Keratinocyte (primary cell): ENCODE measurements around the gene TNFAIP6. TPM values are rescaled to one million over a fixed set of nuclear protein-coding genes. Genes with fewer than 3 reads are reported as not detected.
"Not testable (repeated sequence)": the region's sequence is repeated elsewhere in the genome, so short reads cannot be mapped to it uniquely, and the experiment has no call there.

ENCODE experiments used
- DNase-seq: peaks from one replicate; pipeline ENCODE4 v3.0.0-alpha.2; 2011; ENCODE audit warnings: low read depth, missing footprints, low spot score
- FAIRE-seq: peaks from 2 replicates; lab custom pipeline; 2011; peaks lifted over from hg19 to GRCh38; lab: Jason Lieb, UNC
- H2AFZ ChIP-seq: 2 replicates; pipeline ENCODE4 v1.6.0; 2012; ENCODE audit warnings: low read length, control low read depth, inconsistent platforms; ENCODE audit not compliant: control insufficient read depth
- H3K27ac ChIP-seq: 2 replicates; pipeline ENCODE4 v1.5.1; 2011; ENCODE audit warnings: low read length; ENCODE audit not compliant: control insufficient read depth, insufficient read depth
- H3K27me3 ChIP-seq: 3 replicates; pipeline ENCODE4 v1.6.0; 2011; ENCODE audit warnings: low read length; ENCODE audit not compliant: control insufficient read depth, insufficient read depth; ENCODE audit errors: extremely low read depth
- H3K36me3 ChIP-seq, 2 experiments: 2 replicates in 1 of 2; 3 replicates in 1 of 2; pipeline ENCODE4 v1.5.1; 2011; ENCODE audit warnings: low read length in 2 of 2, mild to moderate bottlenecking in 1 of 2; ENCODE audit not compliant: control insufficient read depth in 2 of 2, insufficient read depth in 2 of 2; ENCODE audit errors: extremely low read depth in 1 of 2
- H3K4me1 ChIP-seq: 3 replicates; pipeline ENCODE4 v1.5.1; 2011; ENCODE audit warnings: low read length; ENCODE audit not compliant: control insufficient read depth, insufficient read depth; ENCODE audit errors: extremely low read depth
- H3K4me2 ChIP-seq: 3 replicates; pipeline ENCODE4 v1.6.0; 2011; ENCODE audit warnings: low read depth, low read length; ENCODE audit not compliant: control insufficient read depth, insufficient read depth; ENCODE audit errors: extremely low read depth
- H3K4me3 ChIP-seq, 3 experiments: fragments of 200-600 bp in 1 of 3; sonication (generic) in 1 of 3; 2 replicates in 2 of 3; 3 replicates in 1 of 3; pipeline ENCODE4 v1.5.1; 2011 to 2016; ENCODE audit warnings: low read length in 3 of 3, mild to moderate bottlenecking in 3 of 3, control low read depth in 2 of 3, inconsistent platforms in 1 of 3, low read depth in 1 of 3, mixed read lengths in 1 of 3, mixed run types in 1 of 3, moderate library complexity in 1 of 3; ENCODE audit not compliant: control insufficient read depth in 2 of 3, insufficient read depth in 2 of 3; ENCODE audit errors: extremely low read depth in 1 of 3
- H3K79me2 ChIP-seq: 2 replicates; pipeline ENCODE4 v1.6.0; 2012; ENCODE audit warnings: low read length; ENCODE audit not compliant: control insufficient read depth, insufficient read depth
- H3K9ac ChIP-seq: 3 replicates; pipeline ENCODE4 v1.6.0; 2011; ENCODE audit warnings: low read length; ENCODE audit not compliant: control insufficient read depth, insufficient read depth; ENCODE audit errors: extremely low read depth
- H3K9me1 ChIP-seq: 3 replicates; pipeline ENCODE4 v1.6.0; 2011; ENCODE audit warnings: low read length; ENCODE audit not compliant: control insufficient read depth, insufficient read depth; ENCODE audit errors: extremely low read depth
- H3K9me3 ChIP-seq: 2 replicates; pipeline ENCODE4 v1.5.1; 2012; ENCODE audit warnings: low read depth, low read length; ENCODE audit not compliant: control insufficient read depth
- H4K20me1 ChIP-seq: 3 replicates; pipeline ENCODE4 v1.6.0; 2011; ENCODE audit warnings: low read length; ENCODE audit not compliant: control insufficient read depth, insufficient read depth; ENCODE audit errors: extremely low read depth
- CTCF ChIP-seq, 3 experiments: IDR thresholded peaks in 1 of 3; conservative IDR thresholded peaks in 1 of 3; optimal IDR thresholded peaks in 1 of 3; 2 replicates in 2 of 3; 3 replicates in 1 of 3; pipeline versions ENCODE3 to v1.5.1; 2011; ENCODE audit warnings: low read length in 3 of 3, mild to moderate bottlenecking in 3 of 3, moderate library complexity in 2 of 3, control low read depth in 1 of 3, inconsistent platforms in 1 of 3; ENCODE audit not compliant: insufficient read depth in 2 of 3; ENCODE audit errors: extremely low read depth in 1 of 3
- EZH2 ChIP-seq: IDR thresholded peaks from one replicate; pipeline ENCODE4 v1.6.1; 2012; ENCODE audit warnings: inconsistent platforms, mild to moderate bottlenecking, low read length, moderate library complexity
- dilution Hi-C: fragments of 300-500 bp; cut with MboI; formaldehyde crosslinking; loops from one replicate; pipeline ENCODE4 v1.7.0; 2020; ENCODE audit warnings: low sequenced_read_pairs; ENCODE audit not compliant: extremely low pct_ligation_motif_present
- polyA plus RNA-seq, 5 experiments: library from polyadenylated mRNA; depleted of rRNA in 3 of 5; stranded (reverse) in 3 of 5; stranded (forward) in 1 of 5; unstranded in 1 of 5; fragments of >200 nt; gene quantifications; 1 replicate in 1 of 5; 2 replicates in 3 of 5; 3 replicates in 1 of 5; pipeline versions ENCODE4 v1.2.1 to v1.2.3, GENCODE V29; 2011 to 2012; ENCODE audit warnings: missing spikeins in 2 of 5, low read depth in 1 of 5, low replicate concordance in 1 of 5

Gene TNFAIP6
- polyA plus RNA-seq, 1 donor (not counting 4 experiments of a cell fraction or from before 2014, with no cell fraction given): 0.21 TPM

- Histone ChIP-seq H4K20me1 (no peaks in the 10 kb centered on the region), H3K9me3 (no peaks in the 10 kb centered on the region), H3K36me3 (no peaks in the 10 kb centered on the region), H3K79me2 (no peaks in the 10 kb centered on the region), H3K4me1 (no peaks in the 10 kb centered on the region), H3K4me2 (no peak overlapping the region), H3K4me3 (no peak overlapping the region), H3K27ac (no peak overlapping the region), H3K27me3 (no peaks in the 10 kb centered on the region), H3K9me1 (no peaks in the 10 kb centered on the region), H3K9ac (no peak overlapping the region), H2AFZ (no peak overlapping the region)
- FAIRE-seq: no peak
- dilution Hi-C loops: no loop called here
- TF ChIP-seq CTCF (optimal IDR thresholded peaks at IDR 0.05 in 1 of 3, IDR thresholded peaks at IDR 0.05 in 1 of 3, conservative IDR thresholded peaks at IDR 0.05 in 1 of 3; ENCODE audit: extremely low read depth in 1 of 3, insufficient read depth in 2 of 3, low read length in 3 of 3) (no peak), EZH2 (no peak)
- no peak for DNase-seq
These were observed 19.3 kb upstream of the TNFAIP6 start for GRCh38 chr2:151338115-151338514.

GRCh38 chr2:151343073-151343472, 14.3 kb upstream of the TNFAIP6 start:
- no peak overlapping the region for H2AFZ ChIP-seq
- H3K4me1 ChIP-seq: no peaks in the 10 kb centered on the region
- TF ChIP-seq CTCF (optimal IDR thresholded peaks at IDR 0.05 in 1 of 3, IDR thresholded peaks at IDR 0.05 in 1 of 3, conservative IDR thresholded peaks at IDR 0.05 in 1 of 3; ENCODE audit: extremely low read depth in 1 of 3, insufficient read depth in 2 of 3, low read length in 3 of 3) (no peak), EZH2 (no peak)
- H3K79me2 ChIP-seq: no peaks in the 10 kb centered on the region
- dilution Hi-C loops: no loop called here
- DNase-seq: no peak
- H4K20me1 ChIP-seq: no peaks in the 10 kb centered on the region
- H3K36me3 ChIP-seq: no peaks in the 10 kb centered on the region
- no peaks in the 10 kb centered on the region for H3K27me3 ChIP-seq
- H3K4me3 ChIP-seq: no peak overlapping the region
- no peaks in the 10 kb centered on the region for H3K9me1 ChIP-seq
- H3K4me2 ChIP-seq: no peak overlapping the region
- H3K9me3 ChIP-seq: no peaks in the 10 kb centered on the region
- no peak for FAIRE-seq
- no peak overlapping the region for H3K27ac ChIP-seq
- H3K9ac ChIP-seq: no peak overlapping the region

GRCh38 chr2:151344191-151344590, 13.2 kb upstream of the TNFAIP6 start:
- dilution Hi-C loops, H3K79me2 ChIP-seq, H3K27ac ChIP-seq, H3K9me3 ChIP-seq, H3K4me2 ChIP-seq, H3K9ac ChIP-seq, H3K4me1 ChIP-seq, FAIRE-seq, H3K36me3 ChIP-seq, H4K20me1 ChIP-seq, H3K9me1 ChIP-seq, H2AFZ ChIP-seq, H3K27me3 ChIP-seq, H3K4me3 ChIP-seq, DNase-seq: not testable (repeated sequence)
